HCT116 (cell line): Measurements from ENCODE around the gene RNF220. TPM values are rescaled to one million over a fixed set of nuclear protein-coding genes. Genes with fewer than 3 reads are reported as not detected.

Experiments
- ATAC-seq: fragments of 200-7000 bp; cut with Tn5 transposase; 2 replicates; pipeline ENCODE4 v1.9.1; 2020; ENCODE audit warnings: mild to moderate bottlenecking, moderate library complexity
- BruUV-seq: library from RNA; stranded (reverse); fragments of 400-500 nt; replicated peaks from 2 replicates; lab custom pipeline; 2021; lab: Mats Ljungman, UMichigan
- CTCF ChIA-PET: fragments of 300-600 bp; sonication (Branson Sonifier 250); formaldehyde crosslinking; loops from one replicate; lab custom pipeline; 2021; ENCODE audit warnings: antibody characterized with exemption; lab: Charles Lee
- POLR2A ChIA-PET: fragments of 300-600, 350-600 bp; sonication (Branson Sonifier 250); formaldehyde crosslinking; loops from one replicate; lab custom pipeline; 2021; ENCODE audit warnings: antibody characterized with exemption; lab: Charles Lee
- RAD21 ChIA-PET, 2 experiments: fragments of 300-600 bp; sonication (Branson Sonifier 250); formaldehyde crosslinking; loops; one replicate each; lab custom pipeline; 2023; ENCODE audit warnings: low total read pairs in 2 of 2; ENCODE audit not compliant: uncharacterized antibody in 2 of 2, unreplicated experiment in 2 of 2, low non-redundant PET in 1 of 2; lab: Charles Lee
- DNase-seq: peaks from one replicate; pipeline ENCODE4 v3.0.0-alpha.2; 2010; ENCODE audit warnings: low read depth, low spot score
- H2AFZ ChIP-seq: fragments of 200-600 bp; shearing (Covaris generic), sonication (generic); 2 replicates; pipeline ENCODE4 v1.6.1; 2017; ENCODE audit warnings: low read depth, mixed run types, mixed read lengths, antibody characterized with exemption, low read length; ENCODE audit not compliant: poor library complexity, severe bottlenecking
- H3K27ac ChIP-seq: 2 replicates; pipeline ENCODE4 v1.5.1; 2012; ENCODE audit warnings: low read depth, low read length
- H3K27me3 ChIP-seq: fragments of 200-600 bp; sonication (generic); 2 replicates; pipeline ENCODE4 v1.6.1; 2016; ENCODE audit warnings: mixed run types, low read length, mixed read lengths; ENCODE audit not compliant: insufficient read depth
- H3K36me3 ChIP-seq, 2 experiments: fragments of 200-500 bp in 1 of 2; fragments of 200-600 bp in 1 of 2; sonication (Bioruptor generic) in 1 of 2; sonication (generic) in 1 of 2; 2 replicates each; pipeline versions ENCODE4 v1.5.1 to v1.6.1; 2014 to 2016; ENCODE audit warnings: low read length in 2 of 2, inconsistent platforms in 1 of 2, mixed read lengths in 1 of 2, mixed run types in 1 of 2; ENCODE audit not compliant: insufficient read depth in 2 of 2, control insufficient read depth in 1 of 2
- H3K4me1 ChIP-seq, 2 experiments: fragments of 200-600 bp in 1 of 2; sonication (generic) in 1 of 2; 2 replicates each; pipeline versions ENCODE4 v1.5.1 to v1.6.1; 2012 to 2017; ENCODE audit warnings: low read length in 2 of 2, inconsistent platforms in 1 of 2, mild to moderate bottlenecking in 1 of 2, mixed read lengths in 1 of 2, mixed run types in 1 of 2, moderate library complexity in 1 of 2; ENCODE audit not compliant: insufficient read depth in 2 of 2, control insufficient read depth in 1 of 2
- H3K4me2 ChIP-seq: fragments of 200-600 bp; sonication (generic); 2 replicates; pipeline ENCODE4 v1.6.1; 2017; ENCODE audit warnings: mixed run types, low read length, mixed read lengths
- H3K4me3 ChIP-seq, 2 experiments: fragments of 200-600 bp in 1 of 2; sonication (generic) in 1 of 2; replicated peaks in 1 of 2; 2 replicates each; pipeline ENCODE4 v1.5.1; 2011 to 2016; ENCODE audit warnings: low read length in 2 of 2, control low read depth in 1 of 2, low read depth in 1 of 2, mild to moderate bottlenecking in 1 of 2, mixed read lengths in 1 of 2, mixed run types in 1 of 2
- H3K79me2 ChIP-seq: fragments of 200-600 bp; sonication (generic); 2 replicates; pipeline ENCODE4 v1.6.1; 2017; ENCODE audit warnings: mild to moderate bottlenecking, mixed run types, low read length, moderate library complexity, mixed read lengths; ENCODE audit not compliant: insufficient read depth
- H3K9ac ChIP-seq: fragments of 200-600 bp; sonication (generic); 2 replicates; pipeline ENCODE4 v1.6.1; 2016; ENCODE audit warnings: low read length, mixed read lengths
- H3K9me2 ChIP-seq: fragments of 200-600 bp; sonication (generic), shearing (Covaris generic); 2 replicates; pipeline ENCODE4 v1.6.1; 2017; ENCODE audit warnings: mixed run types, mild to moderate bottlenecking, moderate library complexity; ENCODE audit not compliant: insufficient read depth
- H3K9me3 ChIP-seq, 2 experiments: fragments of 200-500 bp in 1 of 2; fragments of 200-600 bp in 1 of 2; sonication (Bioruptor generic) in 1 of 2; sonication (generic) in 1 of 2; 2 replicates each; pipeline ENCODE4 v1.6.1; 2014 to 2017; ENCODE audit warnings: low read length in 2 of 2, mixed read lengths in 2 of 2, inconsistent platforms in 1 of 2, low read depth in 1 of 2, mild to moderate bottlenecking in 1 of 2, mixed run types in 1 of 2, moderate library complexity in 1 of 2; ENCODE audit not compliant: control insufficient read depth in 1 of 2, insufficient read depth in 1 of 2
- H4K20me1 ChIP-seq: fragments of 200-600 bp; sonication (generic), shearing (Covaris generic); 2 replicates; pipeline ENCODE4 v1.6.1; 2017; ENCODE audit warnings: mixed run types, mild to moderate bottlenecking, moderate library complexity; ENCODE audit not compliant: insufficient read depth
- ATF3 ChIP-seq: IDR thresholded peaks from 2 replicates; pipeline ENCODE4 v1.6.1; 2012
- CEBPB ChIP-seq: IDR thresholded peaks from 2 replicates; pipeline ENCODE4 v1.6.1; 2012; ENCODE audit warnings: low read depth
- CTCF ChIP-seq, 3 experiments: fragments of 200-600 bp in 1 of 3; sonication (generic) in 1 of 3; IDR thresholded peaks in 2 of 3; conservative IDR thresholded peaks in 1 of 3; 2 replicates each; pipeline ENCODE4 v1.5.1; 2012 to 2017; ENCODE audit warnings: low read depth in 2 of 3, low read length in 2 of 3, antibody characterized with exemption in 1 of 3, borderline replicate concordance in 1 of 3, control low read depth in 1 of 3, mild to moderate bottlenecking in 1 of 3, mixed read lengths in 1 of 3, mixed run types in 1 of 3, moderate library complexity in 1 of 3; ENCODE audit not compliant: insufficient read depth in 1 of 3
- EGR1 ChIP-seq: IDR thresholded peaks from 2 replicates; pipeline ENCODE4 v1.6.1; 2012; ENCODE audit warnings: low read depth
- EZH2 ChIP-seq: fragments of 200-600 bp; sonication (generic); IDR thresholded peaks from 2 replicates; pipeline ENCODE4 v1.6.1; 2017; ENCODE audit warnings: antibody characterized with exemption, mixed run types
- EZH2phosphoT487 ChIP-seq: fragments of 200-600 bp; IDR thresholded peaks from 2 replicates; pipeline ENCODE4 v1.6.1; 2018; ENCODE audit warnings: antibody characterized with exemption, borderline replicate concordance
- FOSL1 ChIP-seq: IDR thresholded peaks from 2 replicates; pipeline ENCODE4 v1.6.1; 2012; ENCODE audit warnings: low read depth
- JUND ChIP-seq: IDR thresholded peaks from 2 replicates; pipeline ENCODE4 v1.6.1; 2012
- POLR2A ChIP-seq: IDR thresholded peaks from 2 replicates; pipeline ENCODE4 v1.7.0; 2011; ENCODE audit warnings: borderline replicate concordance; ENCODE audit not compliant: insufficient read depth, insufficient read length; ENCODE audit errors: extremely low read depth
- POLR2AphosphoS5 ChIP-seq: IDR thresholded peaks from 2 replicates; pipeline ENCODE4 v1.6.1; 2011; ENCODE audit warnings: mild to moderate bottlenecking, low read depth, low read length, moderate library complexity
- RAD21 ChIP-seq: IDR thresholded peaks from 2 replicates; pipeline ENCODE4 v1.6.1; 2012; ENCODE audit warnings: low read depth, mild to moderate bottlenecking
- SIN3A ChIP-seq: IDR thresholded peaks from 2 replicates; pipeline ENCODE4 v1.6.1; 2012; ENCODE audit warnings: low read depth
- SP1 ChIP-seq: IDR thresholded peaks from 2 replicates; pipeline ENCODE4 v1.6.1; 2012; ENCODE audit warnings: low read depth
- SRF ChIP-seq: IDR thresholded peaks from 2 replicates; pipeline ENCODE4 v1.6.1; 2012; ENCODE audit warnings: low read depth
- TCF7L2 ChIP-seq: IDR thresholded peaks from 2 replicates; pipeline ENCODE4 v1.7.0; 2011; ENCODE audit warnings: borderline replicate concordance, inconsistent platforms; ENCODE audit not compliant: insufficient read depth, insufficient read length; ENCODE audit errors: extremely low read depth
- YY1 ChIP-seq: IDR thresholded peaks from 2 replicates; pipeline ENCODE4 v1.6.1; 2011; ENCODE audit warnings: low read length, low read depth, moderate library complexity, mild to moderate bottlenecking; ENCODE audit not compliant: insufficient replicate concordance; ENCODE audit errors: extremely low read depth
- ZFX ChIP-seq: fragments of 450-650 bp; IDR thresholded peaks from 2 replicates; pipeline ENCODE4 v1.6.1; 2017
- ZNF274 ChIP-seq: fragments of 200-500 bp; sonication (Bioruptor generic); IDR thresholded peaks from 2 replicates; pipeline ENCODE4 v1.6.1; 2014; ENCODE audit warnings: mild to moderate bottlenecking, low read depth, low read length, inconsistent platforms
- intact Hi-C: fragments of 100-400 bp; cut with micrococcal nuclease; formaldehyde crosslinking; loops from 2 replicates; pipeline ENCODE4 v1.10.0; 2022
- total RNA-seq: library from RNA; stranded (reverse); gene quantifications from one replicate; pipeline ENCODE4 v1.2.1, GENCODE V29; 2021; ENCODE audit not compliant: unreplicated experiment
- TF ChIP-seq, protein P1 (sequence below): IDR thresholded peaks from 2 replicates; pipeline ENCODE4 v1.6.1; 2012

Gene RNF220
- total RNA-seq, 1 experiment from 2014 or later: 84.5 TPM

- RAD21 ChIA-PET: no interaction called here
- Histone ChIP-seq H3K4me2 (no peak overlapping the region), H4K20me1 (no peaks in the 10 kb centered on the region), H3K4me3 (no peak overlapping the region), H2AFZ (no peak overlapping the region), H3K9me3 (no peaks in the 10 kb centered on the region), H3K79me2 (no peaks in the 10 kb centered on the region), H3K4me1 (peaks cover 0 to 2% of the 10 kb centered on the region in 2 experiments; a peak in 2 of 4 replicates), H3K36me3 (no peaks in the 10 kb centered on the region), H3K9me2 (no peaks in the 10 kb centered on the region), H3K27ac (no peak overlapping the region), H3K9ac (no peak overlapping the region), H3K27me3 (no peaks in the 10 kb centered on the region)
- BruUV-seq: no TSS peak
- no peak for TF ChIP-seq JUND
- TF ChIP-seq CTCF (IDR thresholded peaks at IDR 0.05 in 2 of 3, conservative IDR thresholded peaks at IDR 0.05 in 1 of 3; ENCODE audit: borderline replicate concordance in 1 of 3, insufficient read depth in 1 of 3, low read depth in 2 of 3, low read length in 2 of 3): no peak
- TF ChIP-seq EZH2: no peak
- TF ChIP-seq CEBPB: no peak
- TF ChIP-seq EGR1: no peak
- TF ChIP-seq YY1: no peak
- no peak for TF ChIP-seq ZNF274
- no peak for TF ChIP-seq SP1
- TF ChIP-seq POLR2A: no peak
- no peak for TF ChIP-seq ATF3
- no peak for TF ChIP-seq TCF7L2
- TF ChIP-seq SRF: no peak
- no peak for TF ChIP-seq FOSL1
- no peak for TF ChIP-seq POLR2AphosphoS5
- no peak for TF ChIP-seq RAD21
- TF ChIP-seq ZFX: no peak
- TF ChIP-seq, protein P1, sequence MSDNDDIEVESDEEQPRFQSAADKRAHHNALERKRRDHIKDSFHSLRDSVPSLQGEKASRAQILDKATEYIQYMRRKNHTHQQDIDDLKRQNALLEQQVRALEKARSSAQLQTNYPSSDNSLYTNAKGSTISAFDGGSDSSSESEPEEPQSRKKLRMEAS: no peak
- TF ChIP-seq EZH2phosphoT487: no peak
- no peak for TF ChIP-seq SIN3A
- POLR2A ChIA-PET: no interaction called here
- no peak for DNase-seq
- ATAC-seq: no peak
- CTCF ChIA-PET: no interaction called here
- intact Hi-C loops: no loop called here
These were observed 212.1 kb downstream of the RNF220 start for GRCh38 chr1:44616991-44617702.
